Neutrophil (primary cell): ENCODE data around the gene POLG.
A peak's percentile ranks its signal among the peaks of the same experiment; 100 is the strongest.

ENCODE experiments used
- H3K27ac ChIP-seq: fragments of 200-600 bp; sonication (generic); 2 replicates; pipeline ENCODE4 v1.5.1; 2016; ENCODE audit warnings: mild to moderate bottlenecking, moderate library complexity
- H3K27me3 ChIP-seq: fragments of 200-600 bp; sonication (generic); 2 replicates; pipeline ENCODE4 v1.6.0; 2016; ENCODE audit warnings: mild to moderate bottlenecking
- H3K36me3 ChIP-seq: fragments of 200-600 bp; sonication (generic); 2 replicates; pipeline ENCODE4 v1.5.1; 2017
- H3K4me1 ChIP-seq, 2 experiments: fragments of 200-600 bp in 1 of 2; sonication (generic) in 1 of 2; 1 replicate in 1 of 2; 2 replicates in 1 of 2; pipeline versions ENCODE4 v1.5.1 to v1.6.1; 2013 to 2016; ENCODE audit warnings: low read depth in 1 of 2, low read length in 1 of 2, mild to moderate bottlenecking in 1 of 2, moderate library complexity in 1 of 2; ENCODE audit not compliant: control insufficient read depth in 1 of 2, insufficient read depth in 1 of 2
- H3K4me3 ChIP-seq, 2 experiments: fragments of 200-600 bp in 1 of 2; sonication (generic) in 1 of 2; 1 replicate in 1 of 2; 2 replicates in 1 of 2; pipeline ENCODE4 v1.5.1; 2013 to 2016; ENCODE audit warnings: low read depth in 1 of 2, low read length in 1 of 2, mild to moderate bottlenecking in 1 of 2, moderate library complexity in 1 of 2
- H3K9me3 ChIP-seq: fragments of 200-600 bp; sonication (generic); 2 replicates; pipeline ENCODE4 v1.5.1; 2016
- CTCF ChIP-seq: fragments of 200-600 bp; sonication (generic); IDR thresholded peaks from 2 replicates; pipeline ENCODE4 v1.5.1; 2016; ENCODE audit warnings: antibody characterized with exemption

POLG gene

GRCh38 chr15:89379818-89380217, 45.2 kb upstream of the POLG start:
- H3K4me3 ChIP-seq = no peak overlapping the region
- no peak overlapping the region for H3K27ac ChIP-seq
- no peak for TF ChIP-seq CTCF
- H3K9me3 ChIP-seq = no peaks in the 10 kb centered on the region
- peaks cover 89% of the 10 kb centered on the region for H3K27me3 ChIP-seq
- H3K36me3 ChIP-seq = no peaks in the 10 kb centered on the region
- H3K4me1 ChIP-seq = peaks cover 6 to 19% of the 10 kb centered on the region in 2 experiments

- peak overlapping the region in 1 of 2 experiments; percentile 49 for H3K4me3 ChIP-seq
- no peak overlapping the region for H3K27ac ChIP-seq
- no peaks in the 10 kb centered on the region for H3K9me3 ChIP-seq
- TF ChIP-seq CTCF = no peak
- H3K36me3 ChIP-seq = no peaks in the 10 kb centered on the region
- H3K27me3 ChIP-seq = peaks cover 94% of the 10 kb centered on the region
- H3K4me1 ChIP-seq = peaks cover 6 to 19% of the 10 kb centered on the region in 2 experiments
These were observed 44.6 kb upstream of the POLG start for GRCh38 chr15:89379251-89379695.

- Histone ChIP-seq H3K36me3 (no peaks in the 10 kb centered on the region), H3K4me3 (peak overlapping the region in 1 of 2 experiments; percentile 49), H3K27me3 (peaks cover 100% of the 10 kb centered on the region), H3K4me1 (peaks cover 6 to 19% of the 10 kb centered on the region in 2 experiments), H3K27ac (no peak overlapping the region), H3K9me3 (no peaks in the 10 kb centered on the region)
- no peak for TF ChIP-seq CTCF
These were observed 43.9 kb upstream of the POLG start for GRCh38 chr15:89378296-89379151.

GRCh38 chr15:89377842-89378295, 43.2 kb upstream of the POLG start:
- Histone ChIP-seq H3K9me3 (no peaks in the 10 kb centered on the region), H3K36me3 (no peaks in the 10 kb centered on the region), H3K27me3 (peaks cover 100% of the 10 kb centered on the region), H3K4me3 (no peak overlapping the region), H3K4me1 (peaks cover 6 to 19% of the 10 kb centered on the region in 2 experiments), H3K27ac (no peak overlapping the region)
- TF ChIP-seq CTCF = no peak

- Histone ChIP-seq H3K9me3 (no peaks in the 10 kb centered on the region), H3K4me3 (no peak overlapping the region), H3K36me3 (no peaks in the 10 kb centered on the region), H3K27ac (no peak overlapping the region), H3K27me3 (peaks cover 100% of the 10 kb centered on the region), H3K4me1 (peaks cover 6 to 19% of the 10 kb centered on the region in 2 experiments)
- TF ChIP-seq CTCF = no peak
These were observed 42.6 kb upstream of the POLG start for GRCh38 chr15:89377024-89377841.
